GM21529 (cell line): ENCODE measurements around the gene RREB1.

Source experiments
- ATAC-seq: cut with Tn5 transposase; IDR thresholded peaks from one replicate; pipeline ENCODE4 v1.9.1; 2021; ENCODE audit not compliant: unreplicated experiment

The RREB1 gene

DNA sequence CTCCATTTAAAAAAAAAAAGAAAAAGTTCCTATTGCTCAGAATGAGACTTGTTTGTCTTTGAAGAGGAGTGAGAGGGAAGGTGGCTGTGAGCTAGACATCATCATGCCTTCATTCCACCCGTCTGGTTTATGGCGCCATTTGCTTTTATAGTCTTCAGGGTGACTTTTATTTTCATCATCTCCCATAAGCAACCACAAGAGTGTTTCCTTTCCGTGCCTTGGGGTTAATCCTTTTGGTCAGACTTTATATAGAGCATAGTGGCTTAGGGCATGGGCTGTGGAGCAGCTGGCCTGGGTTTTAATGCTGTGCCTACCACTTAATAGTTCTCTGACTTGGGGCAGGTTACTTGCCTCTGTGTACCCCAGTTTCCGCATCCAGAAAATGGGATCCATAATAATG, 77.8 kb downstream of the RREB1 start:
- ATAC-seq: no peak

DNA sequence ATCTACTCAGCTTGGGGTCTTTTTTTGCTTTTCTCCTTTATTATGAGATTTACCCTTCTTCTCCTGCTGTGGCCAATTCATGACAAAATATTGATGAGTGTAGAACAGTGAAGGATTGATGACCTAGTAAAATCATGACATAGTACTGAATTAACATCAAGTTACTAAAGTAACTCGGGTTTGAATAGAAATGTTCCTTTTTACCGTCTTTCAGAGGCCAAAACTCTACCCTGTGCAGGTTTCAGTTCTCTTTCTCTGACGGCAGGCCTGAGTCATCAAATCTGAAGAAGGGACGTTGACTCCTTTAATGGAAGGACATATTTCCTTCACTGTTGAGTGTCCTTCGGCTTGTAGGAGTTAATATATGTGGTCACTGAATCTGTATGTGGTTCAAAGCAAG, 80.7 kb downstream of the RREB1 start:
- ATAC-seq: peak; percentile 94

DNA sequence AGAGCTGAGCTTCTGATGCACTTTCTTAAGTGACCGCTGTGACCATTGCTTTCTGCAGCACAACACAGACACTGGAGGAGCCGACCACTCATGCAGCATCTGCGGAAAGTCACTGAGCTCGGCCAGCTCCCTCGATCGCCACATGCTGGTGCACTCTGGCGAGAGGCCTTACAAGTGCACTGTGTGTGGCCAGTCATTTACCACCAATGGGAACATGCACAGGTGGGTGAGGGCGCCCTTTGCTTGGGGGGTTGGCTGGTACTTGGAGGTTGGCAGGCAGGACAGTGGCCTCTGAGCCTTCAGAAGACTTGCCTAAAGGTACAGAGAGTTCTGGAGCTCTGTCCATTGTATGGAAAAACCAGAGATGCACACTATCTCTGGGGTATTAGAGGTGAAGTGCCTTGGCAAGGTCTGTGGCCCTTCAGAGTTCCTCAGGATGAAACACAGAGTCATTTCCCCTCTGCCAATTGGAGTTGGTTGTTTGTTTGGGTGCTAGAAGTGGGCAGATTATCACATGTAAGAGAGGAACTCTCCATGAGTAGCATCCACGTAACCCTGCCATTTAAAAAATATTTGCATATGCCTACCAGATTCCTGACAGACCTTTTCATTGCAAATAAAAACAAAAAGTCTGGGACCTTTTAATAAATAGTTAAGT, 81.5 kb downstream of the RREB1 start:
- ATAC-seq: no peak

DNA sequence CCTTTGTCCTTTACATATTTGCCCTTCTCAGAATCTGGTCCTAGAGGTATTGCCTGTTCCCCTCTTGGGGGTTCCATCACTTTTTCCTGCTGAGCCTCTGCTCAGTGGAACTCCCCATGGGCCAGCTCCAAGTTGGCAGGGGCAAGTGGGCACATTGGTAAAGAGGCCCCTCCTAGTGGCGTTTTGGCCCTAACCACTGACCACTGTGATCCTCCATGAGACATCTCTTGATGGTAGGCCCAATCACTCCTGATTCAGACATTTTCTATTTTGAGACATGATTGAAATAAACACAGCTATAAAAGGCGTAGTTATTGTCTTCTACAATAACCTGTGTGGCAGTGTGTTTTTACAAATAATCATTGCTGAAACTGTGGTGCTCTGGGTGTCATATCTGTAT, 83.0 kb downstream of the RREB1 start:
- ATAC-seq: no peak

DNA sequence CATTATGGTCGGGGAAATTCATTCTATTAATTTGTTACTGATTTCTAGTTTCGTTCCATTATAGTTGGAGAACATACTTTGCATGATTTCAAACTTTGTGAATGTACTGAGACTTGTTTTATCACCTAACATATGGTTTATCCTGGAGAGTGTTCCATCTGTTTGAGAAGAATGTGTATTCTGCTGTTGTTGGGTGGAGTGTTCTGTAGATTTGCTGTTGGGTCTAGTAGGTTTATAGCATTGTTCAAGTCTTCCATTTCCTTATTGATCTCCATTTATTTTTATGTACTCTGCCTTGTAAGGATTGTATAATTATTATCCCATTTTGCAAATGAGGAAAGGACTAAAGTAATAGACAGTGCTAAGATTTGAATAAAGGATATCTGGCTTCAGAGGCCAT, 85.4 kb downstream of the RREB1 start:
- no peak for ATAC-seq

DNA sequence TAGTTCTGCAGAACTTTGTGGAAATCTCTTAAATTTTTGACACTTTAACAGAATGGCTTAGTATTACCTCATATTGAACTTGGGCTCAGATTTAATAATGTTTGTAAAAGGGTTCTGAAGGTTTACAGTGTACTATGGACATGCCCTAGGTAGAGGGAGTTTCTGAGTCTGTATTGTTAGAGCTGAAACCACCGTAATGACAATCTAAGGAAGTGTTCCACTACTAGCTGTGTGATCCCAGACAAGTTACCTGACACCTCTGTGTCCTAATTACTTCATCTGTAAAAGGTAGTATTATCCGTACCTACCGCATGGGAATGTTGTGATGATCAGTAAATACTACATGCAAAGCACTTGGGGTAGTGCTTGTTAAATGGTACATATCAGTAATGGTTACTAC, 86.9 kb downstream of the RREB1 start:
- ATAC-seq: no peak

DNA sequence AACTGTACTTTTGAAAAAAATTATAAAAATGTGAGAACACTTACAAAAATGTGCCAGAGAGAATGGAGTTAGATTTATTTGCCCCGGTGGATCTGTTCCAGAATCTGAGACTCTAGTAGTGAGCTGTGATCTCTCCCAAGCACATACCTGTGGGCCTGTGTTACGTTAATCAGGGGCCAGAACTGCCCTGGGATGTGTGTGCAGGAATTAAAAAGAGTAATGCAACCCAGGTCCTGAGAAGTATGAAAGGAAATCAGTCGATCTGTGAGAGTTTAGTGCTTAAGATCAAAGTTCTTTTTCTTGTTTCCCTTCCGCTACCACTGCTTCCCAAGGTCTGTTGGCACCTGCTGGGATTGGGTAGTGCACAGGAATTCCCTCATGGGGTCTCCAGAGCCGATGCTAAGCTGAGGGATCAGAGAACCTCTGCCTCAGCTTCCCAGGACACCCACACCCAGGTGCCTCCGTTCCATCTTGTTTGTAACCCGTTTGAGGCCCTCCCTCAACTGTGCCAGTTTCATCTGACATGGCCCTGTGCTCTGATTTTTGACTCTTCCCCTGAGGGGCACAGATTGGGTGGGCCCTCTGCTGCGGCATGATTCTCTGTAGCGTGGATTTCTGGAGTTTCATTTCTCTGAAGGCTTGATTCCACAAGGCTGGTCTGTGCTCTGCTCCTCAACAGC, 87.7 kb downstream of the RREB1 start:
- ATAC-seq: no peak

DNA sequence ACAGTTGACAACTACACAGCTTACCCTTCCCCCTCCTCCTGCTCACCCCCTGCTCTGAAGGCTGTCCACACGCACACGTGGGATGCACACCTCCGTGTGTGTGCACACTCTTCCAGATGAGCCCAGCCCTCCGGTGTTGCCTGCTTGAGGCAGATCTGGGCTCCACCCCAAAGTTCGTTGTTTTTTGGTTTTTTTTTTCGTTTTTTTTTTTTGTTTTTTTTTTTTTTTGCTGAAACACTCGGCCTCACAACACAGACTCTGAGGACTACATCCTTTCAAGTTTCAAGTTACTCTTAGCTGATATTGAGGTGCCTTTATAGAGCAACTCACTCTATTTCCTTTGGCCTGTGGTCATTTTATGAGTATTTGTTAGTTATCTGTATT, 88.2 kb downstream of the RREB1 start:
- ATAC-seq: no peak

DNA sequence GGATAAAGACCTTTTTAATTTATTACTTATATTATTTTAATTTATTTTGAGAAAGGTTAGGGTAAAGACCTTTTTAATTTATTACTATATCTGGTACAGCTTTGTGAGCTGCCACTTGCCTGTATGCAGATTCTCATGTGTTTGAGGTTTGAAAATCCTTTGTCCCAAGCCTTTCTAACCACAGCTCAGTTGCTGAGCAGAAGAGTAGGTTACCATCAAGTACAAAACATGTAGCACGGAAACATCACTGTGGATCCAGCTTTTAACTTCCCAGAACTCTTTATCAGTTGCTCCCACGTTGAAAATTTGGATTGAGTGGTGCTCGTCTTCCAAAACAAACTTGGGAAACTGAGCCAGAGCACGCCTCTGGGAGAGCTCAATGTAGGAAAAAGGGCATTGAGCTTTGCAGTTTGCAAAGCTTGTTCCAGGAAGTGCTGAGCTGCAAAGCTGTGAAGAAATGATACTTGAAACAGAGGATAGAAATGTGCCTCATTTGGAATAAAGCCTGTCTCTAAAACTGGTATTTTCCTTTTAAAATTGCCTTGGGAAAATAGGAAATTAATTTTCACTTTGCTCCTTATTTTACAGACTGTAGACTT, 89.0 kb downstream of the RREB1 start:
- ATAC-seq: no peak

DNA sequence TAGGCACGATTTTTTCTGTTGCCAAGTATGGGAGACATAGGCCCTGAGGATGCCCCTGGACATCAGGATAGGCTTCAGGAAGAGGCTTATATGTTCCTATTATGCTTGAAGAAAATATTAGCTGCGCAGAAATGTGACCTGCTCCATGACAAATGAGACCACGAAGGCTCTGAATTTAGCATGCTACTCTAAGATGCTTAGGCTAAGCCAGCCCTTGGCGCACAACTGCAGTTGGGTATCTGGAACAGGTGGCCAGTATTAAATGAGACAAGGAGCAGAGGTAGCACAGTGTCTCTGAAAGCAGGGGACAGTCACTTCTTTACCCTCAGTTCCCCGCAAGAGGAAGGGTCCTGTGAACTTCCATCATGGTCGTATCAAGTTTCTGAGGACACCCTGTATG, 90.0 kb downstream of the RREB1 start:
- no peak for ATAC-seq

DNA sequence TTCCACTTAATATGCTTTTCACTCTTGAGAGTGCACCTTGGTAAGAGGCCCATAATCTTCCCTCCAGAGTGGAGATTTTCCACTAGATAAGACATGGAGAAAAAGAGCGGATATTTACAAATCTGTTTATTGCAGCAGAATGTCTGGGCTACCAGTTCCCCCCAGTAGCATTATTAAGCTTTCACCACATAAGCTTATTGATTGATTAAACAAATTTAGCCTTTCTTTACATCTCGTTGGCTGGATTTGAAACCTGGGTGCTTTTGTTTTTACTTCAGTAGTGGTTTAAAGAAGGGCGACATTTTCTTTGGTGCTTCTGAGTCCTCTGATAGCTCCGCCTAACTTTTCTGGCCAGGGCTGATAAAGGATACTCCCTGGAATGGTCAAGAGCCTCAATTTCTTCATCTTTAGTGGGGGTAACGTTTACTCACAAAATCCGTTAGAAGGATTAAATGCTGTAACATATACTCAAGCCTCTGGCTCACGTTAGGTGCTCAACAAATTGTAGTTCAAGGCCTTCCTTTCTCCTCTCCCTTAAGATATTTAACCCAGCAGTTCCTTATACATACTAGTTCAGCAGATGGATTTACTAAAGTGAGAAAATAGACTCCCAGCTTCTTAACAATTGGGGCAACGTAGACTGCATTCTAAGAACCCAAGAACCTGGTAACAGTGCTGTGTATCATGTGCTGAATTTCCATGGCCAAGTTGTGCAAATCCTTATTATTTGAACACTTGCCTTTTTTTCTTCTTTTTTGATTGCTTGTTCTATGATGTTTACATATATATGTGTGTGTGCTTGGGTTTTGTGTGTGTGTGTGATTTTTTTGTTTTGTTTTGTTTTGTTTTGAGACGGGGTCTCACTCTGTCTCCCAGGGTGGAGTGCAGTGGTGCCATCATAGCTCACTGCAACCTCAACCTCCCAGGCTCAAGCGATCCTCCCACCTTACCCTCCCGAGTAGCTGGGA, 91.4 kb downstream of the RREB1 start:
- no peak for ATAC-seq

DNA sequence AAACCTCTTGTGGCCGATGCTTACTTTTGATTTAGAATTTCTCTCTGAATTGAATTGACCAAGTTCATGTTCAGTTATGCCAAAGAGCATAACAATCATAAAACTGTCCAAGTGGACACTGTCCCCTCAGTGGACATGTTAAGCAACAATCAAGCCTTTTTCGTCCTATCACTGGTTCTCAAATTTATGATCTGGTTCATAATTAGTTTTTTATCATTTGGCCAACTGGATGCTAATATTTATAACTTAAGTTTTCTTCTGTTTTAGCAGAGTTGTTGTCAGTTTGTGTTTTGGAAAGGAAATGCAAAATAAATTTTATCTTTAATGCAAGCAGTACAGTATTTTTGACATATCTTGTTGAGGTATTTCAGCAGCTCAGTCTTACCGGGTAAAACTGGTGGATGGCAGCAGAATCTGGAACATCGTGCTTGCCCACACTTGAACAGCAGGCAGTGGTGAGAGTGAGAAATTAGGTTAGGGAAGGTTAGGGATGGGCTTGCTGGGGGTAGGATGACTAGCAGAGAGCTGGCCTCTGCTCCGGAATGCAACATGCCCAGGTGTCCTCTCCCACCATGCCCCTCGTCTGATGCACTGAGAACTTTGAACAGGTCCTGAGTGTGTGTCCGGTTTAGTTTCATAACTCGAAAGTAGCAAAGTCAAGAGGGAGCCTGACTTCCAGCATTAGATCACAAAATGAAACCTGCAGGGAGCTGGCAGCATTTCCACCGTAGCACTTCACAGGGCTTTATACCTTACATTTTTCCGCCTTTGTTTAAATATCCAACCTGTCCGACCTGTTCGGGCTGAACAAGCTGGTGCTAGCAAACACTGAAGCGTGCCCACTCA, 93.1 kb downstream of the RREB1 start:
- no peak for ATAC-seq

DNA sequence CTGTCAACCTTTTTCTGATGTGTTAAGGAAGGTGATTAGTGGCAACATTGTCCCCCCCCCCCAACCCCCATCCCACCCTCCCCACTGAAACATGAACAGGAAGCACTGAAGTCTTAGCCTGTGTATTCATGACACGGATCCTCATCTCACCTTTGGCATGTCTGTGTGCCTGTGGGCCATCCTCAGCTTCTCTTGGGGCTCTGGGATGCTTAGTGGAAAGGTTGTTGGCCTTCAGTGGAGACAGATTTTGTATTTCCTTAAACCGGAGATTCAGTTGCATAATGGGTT, 93.6 kb downstream of the RREB1 start:
- no peak for ATAC-seq

DNA sequence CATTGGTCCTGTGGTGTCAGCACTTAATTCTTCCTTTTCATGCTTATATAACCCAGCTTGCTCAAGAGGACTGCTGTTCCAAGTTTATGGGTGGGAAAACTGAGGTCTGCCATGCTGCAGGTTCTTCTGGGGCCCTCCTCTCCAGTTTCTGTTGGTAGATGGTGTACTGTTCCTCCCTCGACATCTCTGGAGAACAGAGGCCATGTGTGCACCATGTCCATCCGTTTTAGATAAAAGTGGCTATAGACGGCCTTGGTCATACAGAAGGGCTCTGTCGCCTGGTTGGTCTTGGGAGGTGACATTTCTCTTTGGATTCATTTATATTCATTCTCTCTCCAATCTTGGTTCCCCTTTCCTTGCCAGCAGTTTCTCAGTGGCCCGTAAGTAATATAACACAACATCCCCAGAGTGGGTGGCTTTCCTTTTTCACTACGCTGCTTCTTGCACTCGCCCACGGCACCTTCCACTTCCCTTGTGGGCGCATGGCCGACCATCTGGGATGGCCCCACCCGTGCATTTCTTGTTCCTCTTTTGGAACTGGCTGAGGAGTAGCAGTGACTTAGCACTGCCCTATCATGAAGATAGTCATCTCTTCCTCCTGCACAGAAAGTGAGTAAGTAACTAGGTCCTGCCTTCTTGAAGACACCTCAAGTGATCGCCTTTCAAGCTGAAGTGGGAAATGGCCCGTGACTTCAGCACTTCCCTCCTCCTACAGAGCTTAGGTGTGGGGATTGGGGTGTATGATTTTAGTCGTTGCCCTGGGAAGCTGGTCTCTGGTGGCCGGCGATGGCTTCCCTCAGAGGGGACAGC, 94.2 kb downstream of the RREB1 start:
- peak; percentile 95 for ATAC-seq

DNA sequence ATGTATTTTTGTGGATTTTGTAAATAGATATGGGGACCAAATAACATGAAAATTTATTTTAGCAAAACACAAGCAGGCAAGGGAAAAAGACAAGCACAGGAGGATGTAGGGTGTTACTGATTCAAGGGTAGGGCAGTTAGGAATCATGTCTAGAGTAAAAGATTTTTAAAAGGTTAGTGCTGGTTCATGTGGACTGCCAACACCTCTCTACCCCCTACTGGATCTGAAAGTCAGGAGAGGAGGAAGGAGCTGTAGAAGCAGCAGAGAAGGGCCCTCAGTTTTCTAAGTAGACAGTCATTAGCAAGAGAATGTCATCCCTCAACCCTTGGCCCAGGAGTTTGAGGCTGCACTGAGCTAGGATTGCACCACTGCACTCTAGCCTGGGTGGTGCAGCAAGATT, 95.2 kb downstream of the RREB1 start:
- no peak for ATAC-seq

DNA sequence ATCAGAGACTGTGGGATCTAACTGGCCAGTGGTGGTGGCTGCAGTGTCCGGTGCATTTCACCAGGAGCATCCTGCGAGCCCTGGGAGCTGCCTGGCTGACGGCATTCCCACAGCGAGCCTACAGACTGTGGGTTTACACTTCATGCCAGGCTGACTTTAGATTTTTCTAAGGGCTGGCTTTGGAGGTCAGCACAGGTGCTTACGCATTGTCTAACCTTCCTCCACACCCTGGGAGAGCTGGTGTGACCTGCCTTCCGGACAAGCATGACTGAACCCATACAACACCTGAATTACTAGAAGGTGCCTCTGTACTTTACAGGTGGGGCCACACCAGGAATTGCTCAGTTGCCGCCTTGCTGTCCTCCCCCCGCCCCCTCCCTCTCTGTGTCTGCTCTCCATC, 96.2 kb downstream of the RREB1 start:
- ATAC-seq: no peak

DNA sequence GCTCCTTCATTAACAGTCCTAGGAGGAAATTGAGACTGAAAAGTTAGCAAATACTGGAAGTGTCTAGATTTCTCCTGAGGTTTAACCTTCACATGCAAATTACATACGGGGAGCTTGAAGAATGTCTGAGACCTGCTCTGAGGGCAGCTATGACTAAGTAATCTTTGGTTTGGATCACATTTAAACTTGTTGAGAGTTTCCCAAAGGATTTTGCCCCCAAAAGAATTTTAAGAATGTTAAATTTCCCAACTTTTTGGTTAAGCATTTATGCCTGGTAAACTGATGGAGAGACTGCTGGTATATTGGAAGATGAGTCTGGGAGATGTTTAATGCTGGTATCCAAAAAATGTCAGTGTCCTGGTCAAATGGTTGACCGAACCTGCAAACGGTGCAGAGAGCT, 97.0 kb downstream of the RREB1 start:
- no peak for ATAC-seq

DNA sequence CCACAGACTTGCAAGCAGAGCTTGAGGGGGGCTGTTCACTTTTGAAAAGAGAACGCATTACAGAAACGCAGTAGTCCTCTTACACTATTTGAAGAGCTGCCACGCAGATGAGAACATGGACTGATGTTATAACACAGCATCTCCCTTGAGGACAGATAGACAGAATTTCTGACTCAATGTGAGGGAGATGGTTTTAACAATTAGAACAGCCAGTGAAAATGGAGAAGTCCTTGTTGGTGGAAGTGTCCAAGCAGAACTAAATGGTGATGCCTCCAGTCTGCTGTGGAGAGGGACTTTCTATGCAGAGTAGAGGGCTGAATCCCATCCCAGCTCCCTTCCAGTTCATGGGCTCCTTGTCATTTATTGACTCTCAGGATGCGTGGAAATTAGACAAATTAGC, 100.0 kb downstream of the RREB1 start:
- ATAC-seq: no peak

DNA sequence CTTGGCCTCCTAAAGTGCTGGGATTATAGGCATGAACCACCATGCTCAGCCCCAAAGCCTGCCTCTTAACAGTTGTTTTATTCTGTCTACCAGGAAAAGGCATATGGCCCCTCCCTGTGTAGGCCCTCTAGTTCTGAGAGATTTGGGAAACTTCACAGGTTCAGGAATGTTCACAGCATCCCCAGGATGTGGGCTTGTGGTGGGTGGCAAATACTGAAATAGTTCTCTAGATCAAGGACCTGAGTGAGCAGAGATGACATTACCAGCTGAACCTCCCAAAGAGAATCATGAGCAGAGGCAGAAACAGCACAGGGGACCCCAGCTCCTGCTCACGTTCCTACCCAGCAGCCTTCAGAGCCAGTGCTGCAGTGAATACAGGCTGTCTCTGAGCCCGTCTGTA, 105.7 kb downstream of the RREB1 start:
- no peak for ATAC-seq

DNA sequence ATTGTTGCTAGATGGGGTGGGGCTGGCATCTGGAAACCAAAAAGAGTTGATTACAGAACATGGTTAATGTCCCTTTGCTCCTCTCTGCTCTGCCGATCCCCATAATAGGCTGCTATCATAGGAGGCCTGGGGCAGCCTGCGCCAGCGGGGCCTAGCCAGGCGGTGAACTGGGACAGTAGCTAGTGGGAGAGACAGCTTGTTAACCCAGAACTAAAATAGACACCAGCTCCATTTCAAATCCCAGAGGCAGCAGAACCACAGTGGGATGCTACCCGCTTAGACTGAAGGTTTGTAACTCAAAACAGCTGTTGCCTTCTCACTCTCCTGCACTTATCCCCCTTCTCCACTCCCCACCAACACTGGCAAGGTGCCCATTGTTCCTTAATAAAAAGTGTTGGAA, 106.7 kb downstream of the RREB1 start:
- no peak for ATAC-seq
